Stimulated activated CD4-positive, alpha-beta T cell treated with anti-CD3 and anti-CD28 coated beads, Interleukin-1b, Interleukin-23, amount 100 ng/mL, for 48 hours (primary cell): ENCODE data around the gene ZDHHC11B.
A peak's percentile ranks its signal among the peaks of the same experiment; 100 is the strongest.

Experiments used
- DNase-seq: peaks from one replicate; pipeline ENCODE4 v3.0.0-alpha.2; 2020

ZDHHC11B gene

GRCh38 chr5:671459-672328 lies 112.8 kb downstream of the ZDHHC11B start:
- DNase-seq: peak; percentile 62

GRCh38 chr5:670396-671270 lies 113.9 kb downstream of the ZDHHC11B start:
- DNase-seq: no peak

GRCh38 chr5:669842-670395 lies 114.6 kb downstream of the ZDHHC11B start:
- no peak for DNase-seq

GRCh38 chr5:669111-669841 lies 115.3 kb downstream of the ZDHHC11B start:
- peak; percentile 27 for DNase-seq

- DNase-seq: no peak
These were observed 116.1 kb downstream of the ZDHHC11B start for GRCh38 chr5:668283-668995.

GRCh38 chr5:666816-667498 lies 117.6 kb downstream of the ZDHHC11B start:
- no peak for DNase-seq

GRCh38 chr5:665956-666711 lies 118.4 kb downstream of the ZDHHC11B start:
- no peak for DNase-seq

- DNase-seq: no peak
These were observed 119.0 kb downstream of the ZDHHC11B start for GRCh38 chr5:665541-665955.

GRCh38 chr5:664994-665360 lies 119.6 kb downstream of the ZDHHC11B start:
- no peak for DNase-seq

GRCh38 chr5:664343-664993 lies 120.1 kb downstream of the ZDHHC11B start:
- DNase-seq: no peak

- DNase-seq: no peak
These were observed 120.8 kb downstream of the ZDHHC11B start for GRCh38 chr5:663436-664342.

- DNase-seq: no peak
These were observed 121.6 kb downstream of the ZDHHC11B start for GRCh38 chr5:662751-663435.

- DNase-seq: no peak
These were observed 122.4 kb downstream of the ZDHHC11B start for GRCh38 chr5:661891-662750.

GRCh38 chr5:660491-661030 lies 124.0 kb downstream of the ZDHHC11B start:
- DNase-seq: no peak
